Measurements from ENCODE around the gene SHC2. TPM values are rescaled to one million over a fixed set of nuclear protein-coding genes. Genes with fewer than 3 reads are reported as not detected.

Gene SHC2
- total RNA-seq, 1 experiment from 2014 or later: 0.18 TPM

DNA sequence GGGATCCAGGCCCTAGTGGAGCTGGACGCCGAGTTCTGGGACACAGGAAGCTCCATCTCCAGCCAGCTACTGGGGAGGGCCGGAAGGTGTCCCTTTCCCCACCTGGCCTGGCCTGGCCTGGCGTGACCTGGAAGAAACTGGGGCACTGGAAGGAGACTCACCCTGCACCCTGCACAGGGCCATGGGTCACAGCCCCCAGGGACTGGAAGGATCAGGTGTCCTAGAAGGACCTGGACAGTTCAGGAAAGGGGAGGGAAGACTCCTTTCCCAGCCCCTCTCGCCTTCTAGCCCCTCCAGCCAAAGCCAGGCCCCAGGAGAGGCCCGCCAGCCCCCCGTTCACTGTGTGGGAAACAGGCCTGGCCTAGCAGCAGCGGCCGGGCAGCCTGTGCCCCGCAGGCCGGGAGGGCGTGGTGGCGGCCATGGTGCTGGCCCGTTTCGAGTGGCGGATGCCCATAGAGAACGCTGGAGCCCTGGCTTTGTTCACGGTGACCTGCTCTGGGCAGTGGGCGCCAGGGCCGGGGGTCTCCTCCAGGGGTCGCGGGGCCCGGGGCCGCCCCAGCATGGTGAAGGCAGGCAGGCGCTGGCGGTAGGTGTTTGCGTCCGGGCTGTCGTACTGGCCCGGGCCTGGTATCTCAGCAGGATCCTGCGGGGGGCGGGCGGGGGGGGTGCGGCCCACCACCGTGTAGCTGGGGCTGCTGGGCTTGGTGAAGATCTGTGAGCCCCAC is 2.8 kb upstream of the SHC2 start:
- no peaks in the 10 kb centered on the region for H3K79me2 ChIP-seq (ENCODE audit: low read length)
- H3F3A ChIP-seq (ENCODE audit: low read length, unreplicated experiment): no peaks in the 10 kb centered on the region
- ChIA-PET POLR2A (ENCODE audit: unreplicated experiment) (no interaction called here), CTCF (no interaction called here)
- DNase-seq (no peak), ATAC-seq (no peak)
- no peaks in the 10 kb centered on the region for H4K20me1 ChIP-seq (ENCODE audit: low read length)
- no peaks in the 10 kb centered on the region for H3K4me1 ChIP-seq (ENCODE audit: insufficient read depth, low read length)
- no TSS peak for BruUV-seq (replicated peaks)
- H3K9me2 ChIP-seq (replicated peaks; ENCODE audit: low read length): no peaks in the 10 kb centered on the region
- H3K4me3 ChIP-seq (ENCODE audit: low read length): no peak overlapping the region
- H3K4me2 ChIP-seq (ENCODE audit: low read length): no peak overlapping the region
- H2AFZ ChIP-seq (ENCODE audit: low read length): no peak overlapping the region
- no peaks in the 10 kb centered on the region for H3K9me3 ChIP-seq (ENCODE audit: low read length)
- H3K27ac ChIP-seq (ENCODE audit: low read length): no peak overlapping the region
- TF ChIP-seq EZH2 (IDR thresholded peaks at IDR 0.05; ENCODE audit: low read length, unreplicated experiment) (no peak), EZH2phosphoT487 (IDR thresholded peaks at IDR 0.05; ENCODE audit: borderline replicate concordance, low read length) (no peak)
- TF ChIP-seq, protein P1, sequence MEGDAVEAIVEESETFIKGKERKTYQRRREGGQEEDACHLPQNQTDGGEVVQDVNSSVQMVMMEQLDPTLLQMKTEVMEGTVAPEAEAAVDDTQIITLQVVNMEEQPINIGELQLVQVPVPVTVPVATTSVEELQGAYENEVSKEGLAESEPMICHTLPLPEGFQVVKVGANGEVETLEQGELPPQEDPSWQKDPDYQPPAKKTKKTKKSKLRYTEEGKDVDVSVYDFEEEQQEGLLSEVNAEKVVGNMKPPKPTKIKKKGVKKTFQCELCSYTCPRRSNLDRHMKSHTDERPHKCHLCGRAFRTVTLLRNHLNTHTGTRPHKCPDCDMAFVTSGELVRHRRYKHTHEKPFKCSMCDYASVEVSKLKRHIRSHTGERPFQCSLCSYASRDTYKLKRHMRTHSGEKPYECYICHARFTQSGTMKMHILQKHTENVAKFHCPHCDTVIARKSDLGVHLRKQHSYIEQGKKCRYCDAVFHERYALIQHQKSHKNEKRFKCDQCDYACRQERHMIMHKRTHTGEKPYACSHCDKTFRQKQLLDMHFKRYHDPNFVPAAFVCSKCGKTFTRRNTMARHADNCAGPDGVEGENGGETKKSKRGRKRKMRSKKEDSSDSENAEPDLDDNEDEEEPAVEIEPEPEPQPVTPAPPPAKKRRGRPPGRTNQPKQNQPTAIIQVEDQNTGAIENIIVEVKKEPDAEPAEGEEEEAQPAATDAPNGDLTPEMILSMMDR (conservative IDR thresholded peaks at IDR 0.05; ENCODE audit: low read depth, low read length): no peak
- intact Hi-C loops (cut with micrococcal nuclease): no loop called here
- no peak overlapping the region for H3K9ac ChIP-seq (ENCODE audit: low read length)
- H3K36me3 ChIP-seq (ENCODE audit: low read depth, low read length): no peaks in the 10 kb centered on the region
- H3K27me3 ChIP-seq (ENCODE audit: low read length): no peaks in the 10 kb centered on the region

DNA sequence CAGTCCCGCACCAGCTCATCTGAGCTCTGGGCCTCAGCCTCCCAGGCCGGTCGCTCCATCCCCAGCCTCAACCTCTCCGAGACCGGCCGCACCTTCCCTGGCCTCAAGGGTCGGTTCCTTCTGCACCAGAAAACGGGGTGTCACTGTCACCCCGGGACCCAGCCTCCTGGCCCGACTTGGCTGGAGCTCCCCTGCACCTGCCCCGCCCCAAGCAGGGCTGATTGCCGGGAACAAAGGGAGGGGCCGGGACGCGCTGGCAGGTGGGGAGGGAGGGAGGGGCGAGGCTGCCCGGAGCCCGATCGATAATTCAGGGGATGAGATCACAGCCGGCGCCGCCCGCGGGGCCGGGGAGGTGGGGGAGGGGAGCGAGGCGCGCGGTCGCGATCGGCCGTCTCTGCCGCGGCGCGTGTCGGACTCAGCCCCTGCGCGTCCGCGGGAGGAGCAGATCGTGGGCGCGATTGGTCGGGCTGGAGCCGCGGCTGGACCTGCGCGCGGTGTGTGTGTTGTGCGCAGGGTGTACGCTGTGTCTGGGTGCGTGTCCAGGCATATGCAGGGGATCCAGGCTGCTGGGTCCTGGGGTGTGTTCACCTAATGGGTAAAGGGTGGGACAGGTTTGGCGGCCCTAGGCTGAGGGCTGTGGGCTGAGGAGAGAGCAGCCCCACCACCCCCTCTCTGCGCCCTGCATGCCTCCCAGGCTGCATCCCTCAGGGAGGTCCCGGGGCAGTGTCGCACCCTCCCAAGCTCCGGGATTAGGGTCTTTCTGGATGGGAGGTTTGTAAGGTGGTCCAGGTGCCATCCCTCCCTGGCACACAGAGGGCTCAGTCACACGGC is 1.1 kb upstream of the SHC2 start:
- DNase-seq: peak; percentile 31
- ChIA-PET POLR2A (ENCODE audit: unreplicated experiment) (no interaction called here), CTCF (no interaction called here)
- Histone ChIP-seq H4K20me1 (ENCODE audit: low read length) (no peaks in the 10 kb centered on the region), H3K36me3 (ENCODE audit: low read depth, low read length) (no peaks in the 10 kb centered on the region), H3K4me3 (ENCODE audit: low read length) (peak overlapping the region; percentile 44; the same call in 1 of the 2 replicates), H3K4me2 (ENCODE audit: low read length) (peak overlapping the region; percentile 82), H3K9me2 (replicated peaks; ENCODE audit: low read length) (no peaks in the 10 kb centered on the region), H3K4me1 (ENCODE audit: insufficient read depth, low read length) (no peaks in the 10 kb centered on the region), H3K27me3 (ENCODE audit: low read length) (no peaks in the 10 kb centered on the region), H3K27ac (ENCODE audit: low read length) (no peak overlapping the region), H3K9me3 (ENCODE audit: low read length) (no peaks in the 10 kb centered on the region), H3K9ac (ENCODE audit: low read length) (no peak overlapping the region), H2AFZ (ENCODE audit: low read length) (0 out of 2 replicates have a peak overlapping the region, but pooled peaks have one; percentile 57), H3K79me2 (ENCODE audit: low read length) (no peaks in the 10 kb centered on the region), H3F3A (ENCODE audit: low read length, unreplicated experiment) (no peaks in the 10 kb centered on the region)
- no TSS peak for BruUV-seq (replicated peaks)
- intact Hi-C loops (cut with micrococcal nuclease): no loop called here
- ATAC-seq: peak; percentile 57
- no peak for TF ChIP-seq EZH2phosphoT487 (IDR thresholded peaks at IDR 0.05; ENCODE audit: borderline replicate concordance, low read length)
- TF ChIP-seq, protein P1 (conservative IDR thresholded peaks at IDR 0.05; ENCODE audit: low read depth, low read length): no peak
- no peak for TF ChIP-seq EZH2 (IDR thresholded peaks at IDR 0.05; ENCODE audit: low read length, unreplicated experiment)

All from PC-3 (cell line).